HG03442 (cell line): Measurements from ENCODE around the gene HNRNPA2B1.
"Not testable (repeated sequence)": the region's sequence is repeated elsewhere in the genome, so short reads cannot be mapped to it uniquely, and the experiment has no call there.

ENCODE experiments used
- ATAC-seq: cut with Tn5 transposase; IDR thresholded peaks from one replicate; pipeline ENCODE4 v1.9.1; 2021; ENCODE audit warnings: mild to moderate bottlenecking, moderate library complexity; ENCODE audit not compliant: unreplicated experiment

HNRNPA2B1 gene

DNA sequence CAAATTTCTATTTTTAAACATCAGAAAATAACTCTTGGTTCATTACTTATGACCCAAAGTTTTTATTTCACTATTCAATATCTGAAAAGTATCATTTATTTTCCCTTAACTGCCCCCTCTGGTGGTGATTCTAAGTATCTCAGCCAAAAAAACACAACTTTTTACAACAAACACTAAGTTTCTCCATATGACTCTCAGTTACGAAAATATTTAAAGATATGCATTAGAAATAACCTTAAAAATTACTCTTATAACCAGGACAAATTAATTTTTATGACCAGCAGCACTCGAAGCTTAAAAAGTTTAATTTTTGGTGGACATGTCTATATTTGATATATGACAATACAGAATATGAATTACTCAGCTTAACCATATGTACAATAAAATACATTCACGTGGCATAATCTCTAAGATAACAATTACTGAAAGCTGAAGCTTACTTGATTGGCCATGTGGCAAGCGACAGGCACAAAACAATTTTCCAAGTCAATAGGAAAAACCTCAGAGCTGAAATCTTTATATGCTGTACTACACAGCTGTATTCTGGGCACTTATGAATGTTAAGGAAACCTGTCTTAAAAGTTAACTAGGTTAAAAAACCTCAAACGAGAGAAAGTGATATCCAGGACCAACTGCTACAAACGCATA lies 2.3 kb downstream of the HNRNPA2B1 start:
- ATAC-seq: no peak

DNA sequence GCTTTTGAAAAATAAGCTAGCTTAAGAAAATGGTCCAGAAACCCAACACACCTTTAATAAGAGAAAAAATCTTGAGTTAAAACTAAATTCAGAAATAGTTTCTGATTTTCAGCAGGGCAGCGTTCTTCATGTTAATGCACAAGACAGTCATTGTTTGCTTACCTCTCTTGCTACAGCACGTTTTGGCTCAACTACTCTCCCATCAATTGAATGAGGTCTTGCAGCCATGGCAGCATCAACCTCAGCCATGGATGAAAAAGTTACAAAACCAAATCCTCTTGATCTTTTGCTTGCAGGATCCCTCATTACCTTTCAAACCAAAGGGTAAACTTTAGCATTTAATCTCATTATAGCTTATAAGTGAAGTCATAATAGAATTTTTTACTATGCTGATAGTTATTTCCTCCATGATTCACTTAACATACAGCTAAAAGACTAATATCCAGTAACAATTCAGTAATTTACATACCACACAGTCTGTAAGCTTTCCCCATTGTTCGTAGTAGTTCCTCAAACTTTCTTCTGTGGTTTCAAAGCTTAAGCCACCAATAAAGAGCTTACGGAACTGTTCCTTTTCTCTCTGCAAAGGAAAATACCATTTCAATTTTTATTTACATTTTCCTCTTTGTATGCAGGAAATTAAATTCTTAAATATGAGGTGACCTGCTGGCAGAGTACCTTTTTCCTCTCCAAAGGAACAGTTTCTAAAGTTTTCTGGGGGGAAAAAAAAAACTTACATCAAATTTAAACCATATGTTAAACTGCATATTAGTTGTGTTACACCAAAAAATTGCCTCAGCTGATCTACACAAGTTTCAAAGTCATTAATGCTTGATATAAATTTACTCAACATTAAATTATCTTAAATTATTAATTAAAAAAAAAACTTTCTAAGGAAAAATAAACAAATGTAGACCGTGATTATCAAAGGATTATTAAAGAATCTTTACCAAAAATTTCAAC lies 3.1 kb downstream of the HNRNPA2B1 start:
- no peak for ATAC-seq

DNA sequence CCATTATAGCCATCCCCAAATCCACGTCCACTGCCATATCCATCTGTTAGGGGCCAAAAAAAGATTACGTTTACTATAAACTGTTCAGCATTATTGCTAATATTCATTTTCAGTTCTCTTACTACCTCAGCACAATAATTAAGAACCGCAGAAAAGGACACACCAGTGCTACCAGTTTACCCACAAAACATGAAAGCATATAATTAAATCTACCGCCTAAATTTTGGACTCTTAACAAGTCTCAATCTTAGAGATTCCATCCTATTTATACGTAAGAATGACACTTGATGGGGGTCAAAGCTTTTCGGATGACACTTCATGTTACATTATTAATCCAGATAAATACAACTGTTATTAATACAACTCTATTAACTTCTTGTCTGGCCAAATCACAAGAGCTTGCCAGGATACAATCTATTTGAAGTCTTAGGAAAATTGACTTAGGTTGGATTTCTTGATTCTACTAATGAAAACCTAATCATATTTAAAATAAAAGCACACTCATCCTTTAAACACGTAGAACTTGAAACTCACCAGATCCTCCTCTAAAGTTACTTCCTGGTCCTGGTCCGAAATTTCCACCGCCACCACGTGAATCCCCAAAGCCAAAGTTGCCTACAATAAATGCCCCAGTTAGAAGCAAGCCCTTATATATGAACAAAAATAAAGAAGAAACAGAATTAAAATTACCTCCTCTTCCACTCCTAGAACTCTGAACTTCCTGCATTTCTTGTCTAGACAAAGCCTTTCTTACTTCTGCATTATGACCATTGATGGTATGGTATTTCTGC lies 4.5 kb downstream of the HNRNPA2B1 start:
- ATAC-seq: no peak

DNA sequence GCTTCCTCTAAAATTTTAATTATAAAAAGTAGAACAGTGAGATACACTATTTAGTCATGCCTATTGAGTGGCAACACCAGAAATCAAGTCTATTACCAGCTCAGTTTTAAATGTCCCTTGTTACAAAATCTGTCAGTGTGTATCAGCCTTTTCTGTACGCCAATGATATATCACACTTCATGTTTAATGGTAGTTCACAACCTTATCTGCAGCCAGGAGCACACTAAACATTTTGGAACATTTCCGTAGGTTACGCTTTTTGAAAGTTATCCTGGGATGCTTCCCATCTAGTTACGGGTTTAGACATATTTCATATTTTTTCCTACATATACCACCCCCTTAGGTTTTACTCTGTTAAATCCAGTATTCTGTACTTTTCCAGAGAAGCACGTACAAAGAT lies 5.4 kb downstream of the HNRNPA2B1 start:
- ATAC-seq: no peak

DNA sequence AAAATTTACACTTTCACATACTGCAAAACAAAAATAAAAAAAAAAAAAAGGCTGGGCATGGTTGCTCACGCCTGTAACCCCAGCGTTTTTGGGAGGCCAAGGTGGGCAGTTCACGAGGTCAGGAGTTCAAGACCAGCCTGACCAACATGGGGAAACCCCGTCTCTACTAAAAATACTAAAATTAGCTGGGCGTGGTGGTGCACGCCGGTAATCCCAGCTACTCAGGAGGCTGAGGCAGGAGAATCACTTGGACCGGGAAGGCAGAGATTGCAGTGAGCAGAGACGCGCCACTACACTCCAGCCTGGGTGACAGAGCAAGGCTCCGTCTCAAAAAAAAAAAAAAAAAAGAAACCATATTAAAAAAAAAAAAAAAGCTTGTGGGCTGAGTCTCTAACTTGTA lies 5.8 kb downstream of the HNRNPA2B1 start:
- not testable (repeated sequence) for ATAC-seq

DNA sequence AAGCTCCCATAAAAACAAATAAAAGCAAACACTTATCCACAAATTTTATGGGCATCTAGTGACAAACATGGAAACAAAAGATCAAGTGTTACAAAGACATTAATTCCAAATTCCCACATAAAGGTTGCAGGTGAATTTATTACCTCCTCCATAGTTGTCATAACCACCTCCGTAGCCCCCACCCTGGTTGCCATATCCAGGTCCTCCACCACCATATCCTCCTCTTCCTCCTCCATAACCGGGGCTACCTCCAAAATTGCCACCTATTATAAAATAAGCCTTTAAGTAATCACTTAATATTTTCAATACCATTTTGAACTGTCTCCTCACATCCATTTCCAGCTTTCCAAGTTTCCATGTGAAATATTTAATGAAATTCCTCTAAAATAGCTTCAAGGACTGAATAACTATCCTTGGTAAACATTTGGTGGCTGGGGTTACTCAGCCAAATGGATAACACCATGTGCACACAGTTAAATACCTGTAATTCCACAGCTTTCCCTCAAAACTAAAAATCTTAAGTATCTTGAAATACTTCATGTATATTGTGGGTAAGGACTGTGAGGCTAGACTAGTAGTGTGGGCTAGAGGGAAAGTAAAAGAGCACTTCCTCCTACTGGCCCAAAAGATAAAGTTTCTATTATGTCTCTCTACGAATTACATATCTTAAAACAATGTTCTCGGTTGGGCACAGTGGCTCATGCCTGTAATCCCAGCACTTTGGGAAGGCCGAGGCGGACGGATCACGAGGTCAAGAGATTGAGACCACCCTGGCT lies 6.9 kb downstream of the HNRNPA2B1 start:
- ATAC-seq: no peak

DNA sequence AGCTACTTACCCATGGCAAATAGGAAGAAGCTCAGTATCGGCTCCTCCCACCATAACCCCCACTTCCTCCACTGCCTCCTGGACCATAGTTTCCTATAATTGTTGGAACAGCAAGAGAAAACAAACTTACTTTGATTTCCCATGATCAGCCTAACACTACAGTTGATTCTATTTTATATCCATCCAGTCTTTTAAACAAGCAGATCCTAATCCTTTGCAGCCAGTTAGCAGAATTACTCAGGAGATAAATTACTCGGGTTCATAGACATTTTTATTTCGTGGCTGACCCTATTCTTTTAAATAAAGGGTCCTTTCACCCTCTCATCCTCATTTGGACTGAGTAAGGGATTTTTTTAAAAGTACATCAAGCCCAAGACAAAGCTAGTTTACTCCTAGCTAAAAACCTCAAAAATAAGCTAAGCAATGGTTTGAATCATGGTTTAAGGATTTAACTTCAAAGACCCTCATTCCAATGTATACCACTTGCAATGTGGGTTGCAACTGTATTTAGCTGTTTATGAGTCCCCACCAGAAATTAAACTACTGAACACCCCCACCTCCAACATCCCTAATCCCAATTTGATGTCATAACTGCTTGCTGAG lies 8.0 kb downstream of the HNRNPA2B1 start:
- no peak for ATAC-seq

DNA sequence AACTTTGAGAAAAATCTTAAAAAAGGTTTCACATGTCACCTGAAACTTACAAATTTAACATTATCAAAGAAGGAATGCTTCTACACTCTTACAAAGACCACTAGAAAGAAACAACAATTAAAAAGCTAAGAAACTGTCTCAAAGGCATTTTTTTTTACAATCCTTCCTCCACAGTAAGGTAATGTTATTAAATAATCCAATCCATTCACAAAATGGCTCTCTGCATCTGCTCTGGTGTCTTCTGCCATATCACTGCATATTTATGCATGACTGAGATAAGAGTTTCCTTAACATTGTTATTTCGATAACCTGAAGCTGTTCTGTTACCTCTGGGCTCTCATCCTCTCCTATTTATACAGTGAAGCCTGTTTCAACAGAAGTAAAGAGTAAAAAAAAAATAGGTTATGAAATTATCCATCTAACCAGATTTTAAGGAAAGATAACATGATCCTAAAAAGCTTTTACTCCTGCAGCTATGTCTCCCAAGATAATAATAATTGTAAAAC lies 8.5 kb downstream of the HNRNPA2B1 start:
- ATAC-seq: no peak

DNA sequence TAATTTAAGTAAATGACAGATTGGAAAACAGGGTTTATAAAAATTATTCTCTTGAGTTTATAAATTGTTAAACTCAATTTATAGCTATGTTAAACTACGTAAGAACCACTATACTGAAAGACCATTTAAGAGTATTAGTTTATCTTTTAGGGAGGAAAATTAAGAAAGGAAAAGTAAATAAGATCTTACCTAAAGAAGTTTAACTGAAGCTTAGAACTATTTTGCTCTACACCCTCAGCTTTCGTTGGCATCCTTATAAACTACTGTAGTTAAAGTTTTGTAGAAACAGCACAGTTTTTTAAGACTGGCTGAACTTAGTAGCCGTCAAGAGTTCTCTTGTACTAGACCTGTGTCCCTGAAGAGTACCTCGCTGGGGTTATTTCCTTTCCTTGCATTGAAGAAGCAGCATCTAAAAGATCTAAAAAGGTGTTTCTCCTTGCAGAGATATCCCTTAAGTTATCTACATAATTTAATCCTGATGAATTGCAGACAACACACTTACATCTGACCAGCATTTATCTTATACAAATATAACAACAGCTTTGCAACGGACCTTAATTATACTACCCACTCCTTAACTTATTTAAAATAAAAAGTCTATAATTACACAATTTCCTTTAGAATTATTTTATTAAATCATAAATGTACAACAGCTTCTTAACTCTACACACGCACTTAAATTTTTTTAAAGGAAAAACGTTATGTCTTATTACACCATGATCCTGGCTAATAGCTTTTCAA lies 9.1 kb downstream of the HNRNPA2B1 start:
- no peak for ATAC-seq

DNA sequence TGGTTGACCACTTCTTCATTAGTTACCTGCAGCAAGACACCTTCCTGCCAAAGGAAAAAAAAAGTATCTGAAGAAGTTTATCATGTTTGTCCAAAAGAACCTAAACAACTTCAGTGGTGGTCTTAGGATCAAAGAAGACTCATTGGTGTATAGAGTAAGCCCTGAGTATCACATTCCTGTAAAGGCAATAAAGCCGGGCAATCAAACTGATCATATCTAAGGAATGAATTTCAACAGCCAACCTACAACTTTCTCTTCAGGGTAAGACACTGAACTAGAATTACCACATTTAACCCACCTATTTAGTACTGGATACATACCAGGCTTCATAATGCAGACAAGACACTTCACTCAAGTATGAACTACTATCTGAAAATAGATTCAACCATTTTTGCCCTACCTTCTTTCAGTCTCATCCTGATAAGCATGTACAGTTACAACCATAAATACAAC lies 10.1 kb downstream of the HNRNPA2B1 start:
- ATAC-seq: no peak

DNA sequence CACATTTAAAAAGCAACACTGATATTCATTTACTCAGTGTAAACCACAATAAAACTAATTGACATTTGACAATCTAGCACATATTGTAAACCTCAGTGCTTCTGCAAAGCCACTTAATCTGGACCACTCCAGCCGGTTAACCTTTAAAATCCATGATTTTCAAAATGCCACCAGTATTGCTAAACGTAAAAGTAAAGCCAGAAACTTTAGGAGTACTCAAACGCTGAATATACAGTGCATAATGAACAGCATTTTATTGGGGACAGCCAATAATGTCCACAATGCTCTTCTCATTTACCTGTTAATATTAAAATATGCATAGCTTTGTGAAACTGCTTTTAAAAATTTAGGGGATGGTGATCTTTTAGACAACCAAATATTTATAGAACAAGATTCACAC lies 10.8 kb downstream of the HNRNPA2B1 start:
- ATAC-seq: no peak

DNA sequence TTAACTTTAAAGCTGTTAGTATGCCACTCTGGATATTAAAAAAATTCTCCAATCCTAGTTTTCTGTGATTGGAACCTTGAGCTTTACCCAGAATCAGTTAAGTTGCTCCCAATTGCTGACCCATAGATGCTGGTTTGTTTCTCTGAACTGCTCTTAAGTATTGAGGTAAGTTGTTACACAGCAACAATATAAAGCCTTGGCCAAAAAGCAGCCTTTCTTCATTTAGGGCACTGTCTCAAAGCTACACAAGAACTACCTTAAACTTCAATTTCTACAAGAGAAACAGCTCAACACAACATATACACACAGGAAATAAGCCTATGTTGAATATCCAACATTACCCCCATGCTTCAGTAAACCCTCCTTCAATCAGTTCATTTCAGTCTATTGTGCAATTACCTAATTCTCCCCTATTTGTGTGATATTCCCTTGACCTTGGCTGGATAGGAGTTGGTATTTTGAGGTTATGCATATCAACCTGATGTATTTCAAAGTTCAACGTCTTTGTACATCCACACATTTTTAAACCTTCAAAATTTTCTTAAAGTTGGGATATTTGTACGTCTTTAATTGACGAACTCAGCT lies 11.5 kb downstream of the HNRNPA2B1 start:
- ATAC-seq: no peak

DNA sequence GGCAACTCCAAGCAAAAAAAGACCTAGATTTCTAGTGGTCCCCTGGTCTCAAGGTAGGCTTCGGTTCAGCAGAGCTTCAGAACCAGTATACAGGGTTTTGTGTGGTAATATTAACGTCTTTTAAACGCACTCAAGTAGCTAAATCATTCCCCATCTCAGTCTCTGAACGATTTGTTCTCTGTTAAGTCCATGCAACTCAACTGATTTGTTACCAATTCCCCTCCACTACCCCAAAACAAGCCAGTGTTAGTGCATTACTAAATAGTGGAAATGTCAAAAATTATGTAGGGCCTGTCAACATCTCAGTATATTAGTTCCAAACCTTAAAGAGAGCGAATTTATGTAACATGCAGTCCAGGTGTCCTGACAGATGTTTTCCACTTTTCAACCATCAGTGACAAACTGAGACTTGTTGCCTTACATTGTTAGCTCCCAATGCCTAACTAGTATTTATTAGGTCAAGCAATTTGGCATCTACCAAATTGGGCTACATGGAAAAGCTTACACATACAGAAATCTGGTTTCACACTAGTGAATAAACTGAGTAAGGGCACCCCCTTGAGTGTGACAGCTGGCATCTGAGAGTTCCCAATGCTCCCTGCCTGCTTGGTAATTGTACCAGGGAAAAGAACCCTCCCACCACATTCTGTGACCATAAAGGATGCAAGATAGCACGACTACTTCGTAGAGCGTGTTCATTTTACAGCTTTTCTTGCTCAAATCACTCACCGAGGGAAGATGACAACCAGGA lies 12.2 kb downstream of the HNRNPA2B1 start:
- no peak for ATAC-seq

DNA sequence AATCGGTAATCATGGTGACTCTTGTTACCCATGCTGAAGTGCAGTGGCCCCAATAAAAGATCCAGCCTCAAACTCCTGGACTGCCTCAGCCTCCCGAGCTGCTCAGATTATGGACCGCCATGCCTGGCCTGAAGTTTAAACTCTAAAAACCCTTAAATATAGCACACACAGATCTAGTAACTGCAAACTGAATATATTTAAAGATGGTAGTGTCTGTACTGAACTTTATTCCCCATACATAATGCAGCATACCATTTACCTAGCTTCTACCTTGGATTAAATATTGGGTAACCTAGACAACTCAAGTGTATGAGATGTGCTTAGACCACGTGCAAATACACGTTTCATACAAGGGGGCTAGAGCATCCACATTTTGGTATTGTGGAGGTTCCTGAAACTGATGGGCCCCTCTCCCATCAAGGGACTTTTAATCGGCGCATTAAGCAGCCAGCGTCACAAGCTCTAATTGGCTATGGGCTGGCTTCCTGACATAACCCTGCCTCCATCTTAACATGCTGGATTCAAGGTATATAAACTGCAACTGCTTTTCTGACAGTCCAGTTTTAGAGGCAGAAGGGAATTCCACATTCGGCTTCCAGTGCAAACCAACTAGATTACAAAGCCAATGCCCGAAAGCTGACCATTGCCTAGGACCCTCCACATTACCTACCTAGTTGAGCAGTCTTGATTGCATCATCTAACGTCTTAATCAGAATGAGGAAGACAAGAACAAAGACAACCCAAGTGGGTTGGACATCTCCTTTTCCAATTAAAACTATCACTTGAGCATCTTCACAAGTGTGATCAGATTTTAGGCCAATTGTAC lies 13.0 kb downstream of the HNRNPA2B1 start:
- ATAC-seq: no peak

DNA sequence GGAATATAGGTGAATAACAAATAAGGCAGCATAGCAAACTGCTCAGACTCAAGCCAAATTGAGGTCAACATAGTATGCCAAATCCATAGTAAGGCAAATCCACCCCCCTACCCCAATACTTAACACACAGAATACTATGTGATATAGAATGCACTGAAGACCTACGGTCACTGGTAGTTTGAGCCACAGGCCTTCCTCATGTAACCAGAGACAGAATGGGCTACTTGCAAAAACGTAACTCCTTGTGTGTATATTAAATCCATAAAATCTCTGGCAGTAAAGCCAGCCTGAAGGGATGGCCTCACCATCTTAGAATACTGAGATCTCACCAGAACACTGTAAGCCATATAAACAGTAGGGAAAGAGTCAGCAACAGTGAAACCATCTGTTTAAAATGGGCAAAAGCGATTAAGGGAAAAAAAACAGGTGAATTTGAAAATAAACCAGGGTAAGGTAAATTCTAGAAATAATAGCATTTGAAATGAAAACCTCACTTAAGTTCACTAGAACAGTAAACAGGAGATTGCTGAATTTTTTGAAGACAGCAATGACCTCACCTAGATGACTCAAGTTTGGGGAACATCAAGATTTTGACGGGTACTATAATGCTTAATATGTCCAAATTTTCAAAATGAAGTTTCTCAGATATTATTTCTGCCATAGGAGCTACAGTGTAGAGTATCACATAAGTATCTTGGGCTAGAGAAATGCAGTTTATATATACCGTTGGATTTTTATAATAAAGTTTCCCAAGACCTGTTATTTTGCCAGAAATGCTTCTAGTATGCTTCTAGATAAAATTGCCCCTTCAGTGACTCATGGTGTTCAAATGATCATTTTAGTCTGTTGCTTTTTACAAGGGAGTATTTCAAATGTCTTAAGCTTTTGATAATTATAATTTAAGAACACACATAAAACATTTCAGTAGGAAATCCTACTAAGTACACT lies 13.9 kb downstream of the HNRNPA2B1 start:
- no peak for ATAC-seq

DNA sequence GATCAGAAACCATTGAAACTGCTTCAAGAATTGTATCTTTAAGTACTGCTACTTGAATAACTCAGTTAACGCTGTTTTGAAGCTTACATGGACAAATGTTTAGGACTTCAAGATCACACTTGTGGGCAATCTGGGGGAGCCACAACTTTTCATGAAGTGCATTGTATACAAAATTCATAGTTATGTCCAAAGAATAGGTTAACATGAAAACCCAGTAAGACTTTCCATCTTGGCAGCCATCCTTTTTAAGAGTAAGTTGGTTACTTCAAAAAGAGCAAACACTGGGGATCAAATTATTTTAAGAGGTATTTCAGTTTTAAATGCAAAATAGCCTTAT lies 14.7 kb downstream of the HNRNPA2B1 start:
- ATAC-seq: no peak
